DMS 273 (cell line): Measurements from ENCODE around the gene AMOTL1.

Experiments used
- DNase-seq: peaks from one replicate; lab custom pipeline; 2025; ENCODE audit not compliant: unreplicated experiment; lab: John Stamatoyannopoulos, UW

The AMOTL1 gene

GRCh38 chr11:94814272-94814976 is 46.3 kb downstream of the AMOTL1 start:
- no peak for DNase-seq

GRCh38 chr11:94815705-94816344 is 47.7 kb downstream of the AMOTL1 start:
- DNase-seq = peak; percentile 56

GRCh38 chr11:94820480-94820879 is 52.3 kb downstream of the AMOTL1 start:
- no peak for DNase-seq

DNA sequence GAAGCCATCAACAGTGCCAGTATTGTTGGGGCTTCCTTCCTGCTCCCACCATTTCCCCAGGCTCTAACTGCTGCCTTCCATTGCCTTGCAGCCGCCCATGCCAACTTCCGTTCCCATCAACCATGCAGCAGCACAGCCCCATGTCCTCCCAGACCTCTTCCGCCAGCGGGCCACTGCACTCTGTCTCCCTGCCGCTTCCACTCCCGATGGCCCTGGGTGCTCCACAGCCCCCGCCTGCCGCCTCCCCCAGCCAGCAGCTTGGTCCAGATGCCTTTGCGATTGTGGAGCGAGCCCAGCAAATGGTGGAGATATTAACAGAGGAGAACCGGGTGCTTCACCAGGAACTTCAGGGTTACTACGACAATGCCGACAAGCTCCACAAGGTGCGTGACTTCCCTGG is 53.3 kb downstream of the AMOTL1 start:
- no peak for DNase-seq

DNA sequence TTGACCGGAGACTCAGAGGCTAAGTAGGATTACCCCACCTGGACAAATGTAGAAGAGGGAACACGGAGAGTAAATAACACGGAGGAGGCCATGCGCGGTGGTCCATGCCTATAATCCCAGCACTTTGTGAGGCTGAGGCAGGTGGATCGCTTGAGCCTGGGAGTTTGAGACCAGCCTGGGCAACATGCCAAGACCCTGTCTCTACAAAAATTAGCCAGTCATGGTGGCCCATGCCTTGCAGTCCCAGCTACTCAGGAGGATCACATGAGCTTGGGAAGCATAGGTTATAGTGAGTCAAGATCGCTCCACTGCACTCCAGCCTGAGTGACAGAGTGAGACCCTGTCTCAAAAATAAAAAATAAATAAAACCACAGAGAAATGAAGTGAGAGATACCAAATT is 53.9 kb downstream of the AMOTL1 start:
- no peak for DNase-seq

DNA sequence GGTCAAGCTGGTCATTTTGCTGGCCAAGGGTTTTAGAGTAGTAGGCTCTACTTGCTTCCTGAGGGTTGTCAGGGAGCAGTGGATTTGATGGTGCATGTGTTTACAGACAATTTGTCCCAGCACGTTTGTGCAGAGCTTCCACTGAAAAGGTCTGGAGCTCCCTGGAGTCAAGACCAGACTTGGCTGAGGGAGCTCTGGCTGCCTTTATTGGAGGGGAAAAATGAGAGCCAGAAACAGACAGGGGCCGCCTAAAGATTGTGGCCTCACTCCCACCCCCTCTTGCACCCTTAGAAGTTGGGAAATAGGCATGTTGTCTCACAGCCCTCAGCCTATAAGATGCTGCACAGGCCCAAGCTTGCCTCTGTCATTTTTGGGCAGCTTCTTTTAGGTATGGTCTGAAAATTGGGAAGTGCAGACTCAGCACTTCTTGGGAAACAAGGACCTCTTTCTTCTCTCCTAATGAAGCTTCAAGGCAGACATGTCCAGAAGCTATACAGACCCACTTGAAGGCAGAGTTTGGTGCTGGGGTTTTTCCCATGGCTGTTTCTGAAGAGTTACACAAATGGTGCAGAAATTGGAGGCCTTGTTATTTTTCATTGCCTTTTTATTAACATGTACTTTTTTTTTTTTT is 55.1 kb downstream of the AMOTL1 start:
- DNase-seq = no peak

GRCh38 chr11:94825031-94825430 is 56.9 kb downstream of the AMOTL1 start:
- DNase-seq = no peak

- no peak for DNase-seq
Measured at GRCh38 chr11:94825481-94825880, 57.3 kb downstream of the AMOTL1 start.

GRCh38 chr11:94826415-94826814 is 58.3 kb downstream of the AMOTL1 start:
- no peak for DNase-seq

GRCh38 chr11:94828088-94828487 is 59.9 kb downstream of the AMOTL1 start:
- DNase-seq = no peak

DNA sequence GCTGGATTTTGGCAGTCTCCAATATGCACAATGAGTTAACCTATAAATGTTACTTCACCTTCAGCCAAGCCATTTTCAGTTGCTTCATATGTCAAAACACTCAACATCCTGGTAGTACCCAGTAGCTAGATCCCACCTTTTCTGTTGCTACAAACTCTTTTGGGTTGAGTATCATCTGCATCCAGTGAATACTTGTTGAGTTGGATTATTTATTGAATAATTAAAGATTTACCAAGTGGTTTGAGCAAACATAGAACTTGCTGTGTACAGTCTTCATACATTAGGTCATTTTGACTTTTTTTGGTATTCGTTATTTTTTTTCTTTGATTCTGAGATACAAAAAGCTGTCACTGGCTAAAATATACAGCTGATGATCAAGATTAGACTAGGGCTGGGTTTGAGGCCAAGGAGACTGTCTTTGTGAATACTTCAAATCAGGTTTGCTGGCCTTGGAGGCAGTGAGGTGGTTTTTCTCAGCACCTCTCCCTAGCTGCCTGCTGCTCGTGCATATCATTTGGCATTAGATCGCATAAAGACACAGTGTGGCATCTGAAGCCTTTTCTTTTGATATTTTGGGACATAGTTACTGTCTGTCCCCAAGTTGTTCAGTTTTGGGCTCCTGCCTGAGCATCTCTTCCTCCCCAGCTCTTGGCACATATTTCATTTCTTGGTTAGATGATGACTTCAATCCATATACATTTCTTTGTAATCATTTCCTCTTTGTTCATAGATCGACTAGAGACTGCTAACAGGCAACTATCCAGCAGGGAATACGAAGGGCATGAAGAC is 62.8 kb downstream of the AMOTL1 start:
- DNase-seq = no peak

DNA sequence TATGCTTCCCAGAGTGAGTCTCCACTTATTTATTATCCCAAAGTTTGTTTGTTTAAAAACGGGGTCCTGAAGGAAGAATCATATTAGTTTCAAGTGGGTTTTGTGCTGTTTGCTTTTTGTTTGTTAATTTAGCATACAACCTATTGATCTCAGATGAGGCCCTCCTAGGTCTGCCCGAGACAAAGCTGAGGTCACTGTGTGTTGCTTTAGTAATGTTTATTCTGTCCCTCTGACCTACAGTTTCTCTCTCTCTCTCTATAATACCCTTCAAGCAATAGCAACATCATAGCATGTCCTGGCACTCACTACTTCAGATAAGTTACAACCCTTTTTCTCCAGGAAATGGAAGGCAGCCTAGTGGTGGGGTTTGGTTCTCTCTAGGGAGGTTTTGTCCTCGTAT is 63.4 kb downstream of the AMOTL1 start:
- DNase-seq = no peak

DNA sequence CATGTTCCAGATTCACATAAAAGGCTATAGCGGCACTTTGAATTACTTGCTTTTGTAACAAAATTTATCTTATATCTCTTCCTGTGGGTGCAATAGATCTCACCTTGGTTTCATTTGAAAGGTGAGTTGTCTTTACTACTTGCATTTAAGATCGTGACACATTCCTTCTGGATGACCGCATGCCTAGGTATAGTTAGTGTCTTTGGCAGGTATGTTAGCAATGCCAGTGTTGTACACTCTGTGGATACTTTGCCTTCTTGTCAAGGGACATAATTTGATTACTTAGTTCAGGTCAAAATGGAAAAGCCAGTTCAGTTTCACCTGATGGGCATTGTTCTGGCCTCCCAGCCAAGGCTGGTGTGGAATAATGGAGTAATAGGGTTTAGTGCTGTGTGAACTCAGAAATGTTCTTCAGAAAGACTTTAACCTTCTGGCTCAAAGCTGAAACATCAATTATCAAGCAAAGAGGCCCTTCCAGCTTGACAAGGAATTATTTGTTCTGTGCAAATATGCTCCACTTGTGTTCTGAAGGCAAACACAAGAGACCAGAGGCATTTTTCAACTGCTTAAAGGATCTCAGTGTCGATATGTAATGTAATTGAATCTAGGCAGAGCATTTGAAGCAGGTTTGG is 64.6 kb downstream of the AMOTL1 start:
- no peak for DNase-seq

GRCh38 chr11:94834911-94835593 is 66.9 kb downstream of the AMOTL1 start:
- DNase-seq = no peak

DNA sequence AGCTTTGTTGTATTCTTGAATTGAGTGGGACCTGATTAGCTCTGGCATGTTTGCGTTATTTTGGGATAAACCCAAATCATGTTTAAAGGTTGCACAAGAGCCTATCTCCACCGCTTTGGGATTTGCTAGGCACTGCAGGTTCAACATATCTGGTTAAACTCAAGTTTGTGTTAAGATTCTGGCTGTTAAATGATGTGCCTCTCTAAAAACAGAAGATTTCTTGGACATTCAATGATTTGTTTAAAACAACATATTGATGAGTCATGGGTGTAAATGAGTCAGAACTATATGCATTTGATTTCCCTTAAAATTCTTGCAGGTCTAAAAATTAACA is 67.4 kb downstream of the AMOTL1 start:
- DNase-seq = no peak

DNA sequence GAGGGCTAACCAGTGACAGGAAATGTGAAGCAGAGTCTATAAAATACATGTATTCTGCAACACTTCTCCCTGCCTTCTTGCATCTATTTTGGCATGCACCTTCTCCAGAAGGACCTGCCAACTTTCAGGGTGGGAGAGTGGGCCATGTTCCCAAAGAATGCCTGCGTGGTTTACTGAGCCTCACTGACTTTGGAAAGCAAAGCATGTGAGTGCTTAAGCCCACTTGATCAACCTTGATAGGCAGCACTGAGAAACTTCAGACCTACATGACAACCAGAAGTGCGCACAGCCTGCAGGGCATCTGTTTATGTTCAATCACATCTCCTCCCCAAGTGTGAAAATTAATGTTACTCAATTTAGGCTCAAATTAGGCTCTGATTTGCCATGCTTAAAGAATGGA is 69.2 kb downstream of the AMOTL1 start:
- no peak for DNase-seq

GRCh38 chr11:94838027-94838731 is 70.0 kb downstream of the AMOTL1 start:
- no peak for DNase-seq

DNA sequence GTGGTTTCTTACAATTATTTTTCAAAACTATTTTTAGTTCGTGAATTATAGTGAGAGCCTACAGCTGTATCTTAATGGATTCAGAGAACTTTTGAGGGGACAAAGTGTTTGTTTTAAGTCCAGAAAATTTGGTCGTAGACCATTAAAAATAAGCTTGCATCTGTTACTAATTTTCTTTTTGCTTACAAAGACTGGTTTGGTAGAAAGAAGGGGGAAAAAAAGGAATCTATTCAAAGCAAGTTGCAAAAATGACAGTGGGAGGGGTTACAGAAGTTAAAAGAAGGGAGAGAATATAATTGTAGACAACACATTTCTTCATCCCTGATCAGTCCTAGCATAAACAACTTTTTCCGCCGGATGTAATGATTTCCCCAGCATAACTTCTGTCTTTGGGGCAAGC is 72.1 kb downstream of the AMOTL1 start:
- DNase-seq = no peak

- no peak for DNase-seq
Measured at GRCh38 chr11:94844031-94844430, 75.9 kb downstream of the AMOTL1 start.

GRCh38 chr11:94845622-94846021 is 77.5 kb downstream of the AMOTL1 start:
- DNase-seq = no peak
